ENCODE measurements around the gene AHR.

The AHR gene

GRCh38 chr7:17302575-17303142, 4.2 kb downstream of the AHR start:
- Histone ChIP-seq H3K4me3 (ENCODE audit: severe bottlenecking) (peak overlapping the region; percentile 77), H3K4me1 (ENCODE audit: insufficient read depth, poor library complexity, severe bottlenecking) (peaks cover 60% of the 10 kb centered on the region), H3K27ac (ENCODE audit: poor library complexity, severe bottlenecking) (peak overlapping the region; percentile 64), H3K9me3 (ENCODE audit: severe bottlenecking) (no peaks in the 10 kb centered on the region), H3K36me3 (ENCODE audit: low read depth) (no peaks in the 10 kb centered on the region), H3K27me3 (ENCODE audit: insufficient read depth, poor library complexity, severe bottlenecking) (no peaks in the 10 kb centered on the region)
- ATAC-seq (ENCODE audit: low read depth): no peak
- TF ChIP-seq CTCF (IDR thresholded peaks at IDR 0.05; ENCODE audit: poor library complexity, severe bottlenecking): peak; percentile 64
- DNase-seq (ENCODE audit: low spot score): no peak

- Histone ChIP-seq H3K36me3 (ENCODE audit: low read depth) (peaks cover 12% of the 10 kb centered on the region), H3K4me1 (ENCODE audit: insufficient read depth, poor library complexity, severe bottlenecking) (peaks cover 55% of the 10 kb centered on the region), H3K4me3 (ENCODE audit: severe bottlenecking) (no peak overlapping the region), H3K9me3 (ENCODE audit: severe bottlenecking) (no peaks in the 10 kb centered on the region), H3K27ac (ENCODE audit: poor library complexity, severe bottlenecking) (peak overlapping the region; percentile 64), H3K27me3 (ENCODE audit: insufficient read depth, poor library complexity, severe bottlenecking) (no peaks in the 10 kb centered on the region)
- DNase-seq (ENCODE audit: low spot score): no peak
- ATAC-seq (ENCODE audit: low read depth): peak; percentile 87
- no peak for TF ChIP-seq CTCF (IDR thresholded peaks at IDR 0.05; ENCODE audit: poor library complexity, severe bottlenecking)
These were observed 6.5 kb downstream of the AHR start for GRCh38 chr7:17304926-17305325.

DNA sequence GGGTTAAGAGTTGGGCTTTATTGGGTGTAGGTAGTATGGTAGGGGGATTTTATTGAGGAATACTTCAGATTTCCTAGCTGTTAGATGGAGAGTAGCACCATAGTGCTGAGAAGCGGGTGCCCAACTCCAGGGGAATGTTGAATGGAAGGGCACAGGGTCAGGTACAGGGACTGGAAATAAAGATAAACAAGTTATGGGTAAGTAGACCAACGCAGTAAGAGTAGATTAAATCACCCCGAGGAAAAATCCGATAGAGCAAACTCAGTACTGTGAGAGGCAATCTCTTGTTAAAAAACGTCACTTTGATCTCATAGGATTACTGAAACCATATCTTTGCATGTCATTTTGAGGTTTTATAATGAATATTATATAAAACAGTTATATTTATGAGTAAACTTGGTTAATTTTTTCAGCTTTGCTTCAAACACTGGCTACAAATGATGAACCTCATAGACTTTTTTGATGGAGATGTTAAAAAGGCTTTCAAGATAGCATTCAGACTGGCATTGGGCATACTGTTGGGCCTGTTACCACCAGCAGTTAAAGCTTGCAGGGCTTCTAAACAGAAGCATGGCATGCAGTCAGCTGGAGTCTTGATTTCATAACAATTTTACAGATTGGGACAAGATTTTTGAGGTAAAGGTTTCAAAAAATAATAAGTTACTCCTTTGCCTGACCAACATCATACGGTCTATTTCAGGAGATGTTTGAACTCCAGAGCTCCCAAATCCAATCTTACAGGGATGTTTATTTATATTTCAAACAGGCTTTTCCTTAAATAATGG, 7.1 kb downstream of the AHR start:
- no peaks in the 10 kb centered on the region for H3K27me3 ChIP-seq (ENCODE audit: insufficient read depth, poor library complexity, severe bottlenecking)
- TF ChIP-seq CTCF (IDR thresholded peaks at IDR 0.05; ENCODE audit: poor library complexity, severe bottlenecking): no peak
- H3K27ac ChIP-seq (ENCODE audit: poor library complexity, severe bottlenecking): peak overlapping the region; percentile 64
- H3K4me3 ChIP-seq (ENCODE audit: severe bottlenecking): no peak overlapping the region
- no peak for DNase-seq (ENCODE audit: low spot score)
- peaks cover 55% of the 10 kb centered on the region for H3K4me1 ChIP-seq (ENCODE audit: insufficient read depth, poor library complexity, severe bottlenecking)
- ATAC-seq (ENCODE audit: low read depth): no peak
- no peaks in the 10 kb centered on the region for H3K9me3 ChIP-seq (ENCODE audit: severe bottlenecking)
- peaks cover 19% of the 10 kb centered on the region for H3K36me3 ChIP-seq (ENCODE audit: low read depth)

GRCh38 chr7:17307000-17307399, 8.5 kb downstream of the AHR start:
- peaks cover 43% of the 10 kb centered on the region for H3K4me1 ChIP-seq (ENCODE audit: insufficient read depth, poor library complexity, severe bottlenecking)
- no peak overlapping the region for H3K27ac ChIP-seq (ENCODE audit: poor library complexity, severe bottlenecking)

More at GRCh38 chr7:17307000-17307399, 8.5 kb downstream of the AHR start:
- Histone ChIP-seq H3K9me3 (ENCODE audit: severe bottlenecking) (no peaks in the 10 kb centered on the region), H3K4me3 (ENCODE audit: severe bottlenecking) (no peak overlapping the region), H3K27me3 (ENCODE audit: insufficient read depth, poor library complexity, severe bottlenecking) (no peaks in the 10 kb centered on the region), H3K36me3 (ENCODE audit: low read depth) (peaks cover 33% of the 10 kb centered on the region)
- DNase-seq (ENCODE audit: low spot score): no peak
- TF ChIP-seq CTCF (IDR thresholded peaks at IDR 0.05; ENCODE audit: poor library complexity, severe bottlenecking): no peak
- no peak for ATAC-seq (ENCODE audit: low read depth)
